ENCODE data around the gene VPS8.

Gene VPS8

GRCh38 chr3:185082829-185083228 is 270.9 kb downstream of the VPS8 start:
- H3K27ac ChIP-seq (ENCODE audit: extremely low read depth, low read depth, low read length) = no peak overlapping the region
- H3K36me3 ChIP-seq (ENCODE audit: control insufficient read depth in 2 of 2, insufficient read depth in 1 of 2, low read length in 2 of 2) = no peaks in the 10 kb centered on the region
- ChIA-PET CTCF (no interaction called here), POLR2A (no interaction called here)
- H3K4me3 ChIP-seq (ENCODE audit: low read depth, low read length) = no peak overlapping the region
- TF ChIP-seq ZNF560 (tag by site-specific recombination; IDR thresholded peaks at IDR 0.05; ENCODE audit: borderline replicate concordance) (no peak), SALL2 (tag by site-specific recombination; IDR thresholded peaks at IDR 0.05; ENCODE audit: borderline replicate concordance) (no peak), ZBTB10 (tag by site-specific recombination; IDR thresholded peaks at IDR 0.05) (no peak), ZNF585B (tag by site-specific recombination; IDR thresholded peaks at IDR 0.05) (no peak), SETDB1 (IDR thresholded peaks at IDR 0.05; ENCODE audit: insufficient read length, low read length) (no peak), ZNF449 (tag by site-specific recombination; IDR thresholded peaks at IDR 0.05) (no peak), ZNF335 (tag by site-specific recombination; conservative IDR thresholded peaks at IDR 0.05) (no peak), BCL11B (tag by site-specific recombination; IDR thresholded peaks at IDR 0.05; ENCODE audit: low read depth) (no peak), ZNF701 (tag by site-specific recombination; IDR thresholded peaks at IDR 0.05) (no peak), ZNF10 (tag by site-specific recombination; IDR thresholded peaks at IDR 0.05) (no peak), ZBTB49 (tag by site-specific recombination; IDR thresholded peaks at IDR 0.05; ENCODE audit: low read depth) (no peak), TSHZ1 (tag by site-specific recombination; IDR thresholded peaks at IDR 0.05; ENCODE audit: borderline replicate concordance) (no peak), ZFP69B (tag by site-specific recombination; IDR thresholded peaks at IDR 0.05) (no peak), ZNF266 (tag by site-specific recombination; IDR thresholded peaks at IDR 0.05; ENCODE audit: low read depth) (no peak), ZBTB48 (tag by site-specific recombination; IDR thresholded peaks at IDR 0.05) (no peak)
- H3K4me1 ChIP-seq (ENCODE audit: control insufficient read depth, insufficient read depth, low read length) = no peaks in the 10 kb centered on the region
- no peaks in the 10 kb centered on the region for H3K9me3 ChIP-seq (ENCODE audit: control insufficient read depth, insufficient read depth, low read depth, low read length)

GRCh38 chr3:185084402-185084801 is 272.4 kb downstream of the VPS8 start:
- H3K9me3 ChIP-seq (ENCODE audit: control insufficient read depth, insufficient read depth, low read depth, low read length) = no peaks in the 10 kb centered on the region
- ChIA-PET POLR2A (no interaction called here), CTCF (interaction anchor here (0.8 to 1.0 kb wide), 3 partner anchors 12 to 92 kb away, joined by 3 to 5 read pairs (median 3); no protein-coding TSS in a partner anchor)
- no peaks in the 10 kb centered on the region for H3K4me1 ChIP-seq (ENCODE audit: control insufficient read depth, insufficient read depth, low read length)
- no peak overlapping the region for H3K4me3 ChIP-seq (ENCODE audit: low read depth, low read length)
- H3K36me3 ChIP-seq (ENCODE audit: control insufficient read depth in 2 of 2, insufficient read depth in 1 of 2, low read length in 2 of 2) = no peaks in the 10 kb centered on the region
- H3K27ac ChIP-seq (ENCODE audit: extremely low read depth, low read depth, low read length) = no peak overlapping the region
- TF ChIP-seq SP7 (tag by site-specific recombination; IDR thresholded peaks at IDR 0.05) (no peak), BCL11B (tag by site-specific recombination; IDR thresholded peaks at IDR 0.05; ENCODE audit: low read depth) (no peak), ZBTB20 (tag by site-specific recombination; IDR thresholded peaks at IDR 0.05) (no peak), CTCF (tag by site-specific recombination; IDR thresholded peaks at IDR 0.05) (no peak), ZNF791 (tag by site-specific recombination; IDR thresholded peaks at IDR 0.05) (no peak), PATZ1 (tag by site-specific recombination; IDR thresholded peaks at IDR 0.05) (no peak), HOXC10 (CRISPR knock-in tag; IDR thresholded peaks at IDR 0.05) (no peak)

Measured in HEK293 (cell line).